K562 (cell line): ENCODE measurements around the gene DNMT3A. TPM values are rescaled to one million over a fixed set of nuclear protein-coding genes. Genes with fewer than 3 reads are reported as not detected.

Experiments
- ARID2 ChIP-seq: fragments of 450-650 bp; IDR thresholded peaks from 2 replicates; pipeline ENCODE4 v1.6.1; 2017; ENCODE audit warnings: antibody characterized with exemption, mild to moderate bottlenecking
- CCAR2 ChIP-seq: fragments of 200-400 bp; formaldehyde crosslinking; IDR thresholded peaks from 2 replicates; pipeline ENCODE4 v1.6.1; 2017; ENCODE audit warnings: mild to moderate bottlenecking, low read depth, low read length
- CXXC5 ChIP-seq: fragments of 250-450 bp; sonication (Bioruptor Pico); IDR thresholded peaks from 2 replicates; pipeline ENCODE4 v1.8.0; 2022; ENCODE audit warnings: inconsistent platforms, mild to moderate bottlenecking, moderate library complexity
- ESRRB ChIP-seq: fragments of 250-450 bp; sonication (Bioruptor Pico); IDR thresholded peaks from 2 replicates; pipeline ENCODE4 v1.5.0; 2020; ENCODE audit warnings: mild to moderate bottlenecking, moderate library complexity, borderline replicate concordance
- GTF2A2 ChIP-seq: IDR thresholded peaks from 2 replicates; pipeline ENCODE4 v1.6.1; 2016; ENCODE audit warnings: mild to moderate bottlenecking, missing genetic modification characterization, missing compliant biosample characterization
- HMGN3 ChIP-seq: IDR thresholded peaks from 2 replicates; pipeline ENCODE4 v1.6.1; 2011; ENCODE audit warnings: borderline replicate concordance, low read depth, mild to moderate bottlenecking, mixed read lengths, low read length; ENCODE audit not compliant: insufficient read length; ENCODE audit errors: extremely low read depth
- HNRNPL ChIP-seq: fragments of 200-400 bp; formaldehyde crosslinking; IDR thresholded peaks from 2 replicates; pipeline ENCODE4 v1.6.1; 2017; ENCODE audit warnings: low read depth, mild to moderate bottlenecking, low read length
- KDM4B ChIP-seq, 2 experiments: fragments of 450-650 bp in 1 of 2; sonication (generic) in 1 of 2; IDR thresholded peaks; 2 replicates each; pipeline ENCODE4 v1.6.1; 2016 to 2017; ENCODE audit warnings: borderline replicate concordance in 2 of 2, antibody characterized with exemption in 1 of 2, low read depth in 1 of 2, mild to moderate bottlenecking in 1 of 2
- LEF1 ChIP-seq: fragments of 450-650 bp; IDR thresholded peaks from 2 replicates; pipeline ENCODE4 v1.6.1; 2016; ENCODE audit warnings: mild to moderate bottlenecking
- MCM2 ChIP-seq: fragments of 450-650 bp; IDR thresholded peaks from 2 replicates; pipeline ENCODE4 v1.6.1; 2017; ENCODE audit warnings: low read depth, mild to moderate bottlenecking
- MYBL2 ChIP-seq, 2 experiments: fragments of 450-650 bp in 1 of 2; sonication (generic) in 1 of 2; formaldehyde crosslinking in 1 of 2; IDR thresholded peaks; 2 replicates each; pipeline versions ENCODE4 v1.6.1 to v1.8.1; 2017 to 2022; ENCODE audit warnings: borderline replicate concordance in 1 of 2, inconsistent platforms in 1 of 2, low read depth in 1 of 2, mild to moderate bottlenecking in 1 of 2, missing genetic modification reagents in 1 of 2, moderate library complexity in 1 of 2
- PCBP1 ChIP-seq: fragments of 200-400 bp; formaldehyde crosslinking; IDR thresholded peaks from 2 replicates; pipeline ENCODE4 v1.6.1; 2018; ENCODE audit warnings: mild to moderate bottlenecking, low read depth, low read length; ENCODE audit not compliant: poor library complexity, severe bottlenecking
- PCBP2 ChIP-seq: fragments of 200-400 bp; formaldehyde crosslinking; IDR thresholded peaks from 2 replicates; pipeline ENCODE4 v1.6.1; 2018; ENCODE audit warnings: low read length, low read depth, mild to moderate bottlenecking, moderate library complexity; ENCODE audit not compliant: poor library complexity, severe bottlenecking
- PHF20 ChIP-seq: fragments of 450-650 bp; IDR thresholded peaks from 2 replicates; pipeline ENCODE4 v1.6.1; 2018; ENCODE audit not compliant: partially characterized antibody
- PHF8 ChIP-seq: fragments of 200-600 bp; sonication (generic); IDR thresholded peaks from 2 replicates; pipeline ENCODE4 v1.6.1; 2012; ENCODE audit warnings: mixed run types, mild to moderate bottlenecking, inconsistent platforms, low read length, moderate library complexity, borderline replicate concordance
- ZNF133 ChIP-seq: fragments of 250-450 bp; sonication (Bioruptor Pico); IDR thresholded peaks from 2 replicates; pipeline ENCODE4 v1.4.0; 2020; ENCODE audit warnings: mild to moderate bottlenecking
- ZNF347 ChIP-seq: fragments of 450-650 bp; formaldehyde crosslinking; IDR thresholded peaks from 2 replicates; pipeline ENCODE4 v1.4.0; 2020; ENCODE audit warnings: low read depth, mild to moderate bottlenecking, moderate library complexity
- ZNF436 ChIP-seq: fragments of 250-450, 450-650 bp; sonication (Bioruptor Pico); formaldehyde crosslinking; IDR thresholded peaks from 2 replicates; pipeline ENCODE4 v1.7.0; 2020; ENCODE audit warnings: mild to moderate bottlenecking
- polyA plus RNA-seq, 8 experiments: library from polyadenylated mRNA; depleted of rRNA in 4 of 8; stranded (reverse) in 5 of 8; unstranded in 3 of 8; fragments of >200 nt; fragmentation: Nextera tagmentation in 2 of 8; fragmentation: Illumina TruSeq in 1 of 8; extraction: Ambion mirVana in 2 of 8; extraction: Trizol in 1 of 8; gene quantifications; 2 replicates each; pipeline versions ENCODE4 v1.2.1 to v1.2.3, GENCODE V29; 2011 to 2014; ENCODE audit warnings: inconsistent platforms in 1 of 8, missing spikeins in 1 of 8
- total RNA-seq, 7 experiments: library from RNA; depleted of rRNA in 6 of 7; stranded (reverse); fragments of >200 nt in 6 of 7; fragmentation: Illumina TruSeq in 2 of 7; extraction: Trizol in 2 of 7; gene quantifications; 2 replicates each; pipeline versions ENCODE4 v1.2.1 to v1.2.3, GENCODE V29; 2011 to 2021; ENCODE audit warnings: low replicate concordance in 1 of 7
- TF ChIP-seq, protein P1 (sequence below), 3 experiments: IDR thresholded peaks in 2 of 3; conservative IDR thresholded peaks in 1 of 3; 2 replicates each; pipeline ENCODE4 v1.5.1; 2011 to 2012; ENCODE audit warnings: low read length in 3 of 3, mild to moderate bottlenecking in 3 of 3, control low read depth in 2 of 3, improper control_type of control experiment in 1 of 3, inconsistent platforms in 1 of 3, low read depth in 1 of 3, mixed read lengths in 1 of 3, moderate library complexity in 1 of 3; ENCODE audit not compliant: insufficient read depth in 2 of 3
- TF ChIP-seq, protein P2 (sequence below), 2 experiments: IDR thresholded peaks in 1 of 2; conservative IDR thresholded peaks in 1 of 2; 2 replicates each; pipeline ENCODE4 v1.6.1; 2016; ENCODE audit warnings: low read depth in 2 of 2, mild to moderate bottlenecking in 1 of 2, missing compliant biosample characterization in 1 of 2, missing genetic modification characterization in 1 of 2, moderate library complexity in 1 of 2
- TF ChIP-seq, protein P3 (sequence below): fragments of 450-650 bp; IDR thresholded peaks from 2 replicates; pipeline ENCODE4 v1.6.1; 2016

The DNMT3A gene
- total and polyA plus RNA-seq, 9 of the 15 experiments (the other 6 are each of a cell fraction or from before 2014, with no cell fraction given) = 3.0 to 16.0 (median 6.1) TPM

DNA sequence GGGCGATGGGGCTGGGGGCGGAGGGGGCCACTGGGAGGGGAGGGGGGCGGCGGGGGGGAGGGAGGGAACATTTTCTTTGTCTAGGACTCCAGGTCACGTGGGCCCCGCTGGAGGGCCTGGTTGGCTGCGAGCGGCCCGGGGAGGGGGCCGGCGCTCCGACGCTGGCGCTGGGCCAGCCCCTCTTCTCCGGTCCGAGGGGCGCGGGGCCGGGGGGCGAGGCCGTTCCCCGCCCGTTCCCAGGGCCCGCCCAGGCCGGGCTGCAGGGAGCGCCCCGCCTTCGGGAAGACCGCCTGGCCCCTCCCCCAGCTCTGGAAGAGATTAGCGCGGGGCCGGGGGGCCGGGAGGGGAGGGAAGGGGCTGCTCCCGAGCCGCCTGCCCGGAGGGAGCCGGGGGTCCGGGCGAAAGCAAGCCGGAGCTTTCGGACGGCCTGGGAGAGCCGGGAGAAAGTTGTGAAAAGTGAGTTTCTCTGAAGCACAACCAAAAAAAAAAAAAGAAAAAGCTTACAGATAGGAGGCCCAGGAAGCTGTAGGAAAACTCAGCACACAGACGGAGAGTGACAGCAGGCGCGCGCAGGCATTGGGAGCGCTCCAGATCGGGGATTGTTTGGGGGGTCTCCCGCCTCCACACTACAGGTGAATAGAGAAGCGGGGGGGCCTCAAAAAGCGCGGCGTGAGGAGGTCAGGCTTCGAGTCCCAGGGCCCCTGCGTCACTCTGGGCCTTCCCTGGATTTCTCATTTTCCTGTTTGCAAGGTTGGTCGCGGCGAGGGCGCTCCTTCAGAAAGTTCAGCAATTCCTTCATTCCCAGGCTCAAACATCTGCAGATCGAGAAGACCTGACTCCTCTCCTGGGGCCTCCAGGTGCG lies 89.2 kb downstream of the DNMT3A start (continued):
- TF ChIP-seq PCBP1 (peak; percentile 68), CXXC5 (CRISPR knock-in tag) (peak; percentile 21; the same call in 1 of the 2 replicates), MYBL2 (IDR thresholded peaks at IDR 0.05; ENCODE audit: low read depth) (no peak), MYBL2 (CRISPR knock-in tag; IDR thresholded peaks at IDR 0.05; ENCODE audit: borderline replicate concordance) (no peak), CCAR2 (no peak), ESRRB (no peak), PHF20 (no peak), KDM4B (IDR thresholded peaks at IDR 0.05; ENCODE audit: borderline replicate concordance in 2 of 2, low read depth in 1 of 2) (no peak), PHF8 (no peak; the same call in 1 of the 2 replicates), ZNF347 (CRISPR knock-in tag) (no peak), HNRNPL (no peak), LEF1 (no peak), GTF2A2 (tag) (no peak), ZNF133 (no peak), HMGN3 (no peak), ARID2 (no peak), ZNF436 (CRISPR knock-in tag) (no peak), PCBP2 (no peak), MCM2 (no peak)
- TF ChIP-seq, protein P1, sequence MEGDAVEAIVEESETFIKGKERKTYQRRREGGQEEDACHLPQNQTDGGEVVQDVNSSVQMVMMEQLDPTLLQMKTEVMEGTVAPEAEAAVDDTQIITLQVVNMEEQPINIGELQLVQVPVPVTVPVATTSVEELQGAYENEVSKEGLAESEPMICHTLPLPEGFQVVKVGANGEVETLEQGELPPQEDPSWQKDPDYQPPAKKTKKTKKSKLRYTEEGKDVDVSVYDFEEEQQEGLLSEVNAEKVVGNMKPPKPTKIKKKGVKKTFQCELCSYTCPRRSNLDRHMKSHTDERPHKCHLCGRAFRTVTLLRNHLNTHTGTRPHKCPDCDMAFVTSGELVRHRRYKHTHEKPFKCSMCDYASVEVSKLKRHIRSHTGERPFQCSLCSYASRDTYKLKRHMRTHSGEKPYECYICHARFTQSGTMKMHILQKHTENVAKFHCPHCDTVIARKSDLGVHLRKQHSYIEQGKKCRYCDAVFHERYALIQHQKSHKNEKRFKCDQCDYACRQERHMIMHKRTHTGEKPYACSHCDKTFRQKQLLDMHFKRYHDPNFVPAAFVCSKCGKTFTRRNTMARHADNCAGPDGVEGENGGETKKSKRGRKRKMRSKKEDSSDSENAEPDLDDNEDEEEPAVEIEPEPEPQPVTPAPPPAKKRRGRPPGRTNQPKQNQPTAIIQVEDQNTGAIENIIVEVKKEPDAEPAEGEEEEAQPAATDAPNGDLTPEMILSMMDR (IDR thresholded peaks at IDR 0.05 in 2 of 3, conservative IDR thresholded peaks at IDR 0.05 in 1 of 3; ENCODE audit: insufficient read depth in 2 of 3, low read depth in 1 of 3, low read length in 3 of 3) = no peak
- TF ChIP-seq, protein P2, sequence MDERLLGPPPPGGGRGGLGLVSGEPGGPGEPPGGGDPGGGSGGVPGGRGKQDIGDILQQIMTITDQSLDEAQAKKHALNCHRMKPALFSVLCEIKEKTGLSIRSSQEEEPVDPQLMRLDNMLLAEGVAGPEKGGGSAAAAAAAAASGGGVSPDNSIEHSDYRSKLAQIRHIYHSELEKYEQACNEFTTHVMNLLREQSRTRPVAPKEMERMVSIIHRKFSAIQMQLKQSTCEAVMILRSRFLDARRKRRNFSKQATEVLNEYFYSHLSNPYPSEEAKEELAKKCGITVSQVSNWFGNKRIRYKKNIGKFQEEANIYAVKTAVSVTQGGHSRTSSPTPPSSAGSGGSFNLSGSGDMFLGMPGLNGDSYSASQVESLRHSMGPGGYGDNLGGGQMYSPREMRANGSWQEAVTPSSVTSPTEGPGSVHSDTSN (CRISPR knock-in tag; IDR thresholded peaks at IDR 0.05; ENCODE audit: low read depth) = no peak
- TF ChIP-seq, protein P2 (tag; conservative IDR thresholded peaks at IDR 0.05; ENCODE audit: low read depth) = no peak
- TF ChIP-seq, protein P3, sequence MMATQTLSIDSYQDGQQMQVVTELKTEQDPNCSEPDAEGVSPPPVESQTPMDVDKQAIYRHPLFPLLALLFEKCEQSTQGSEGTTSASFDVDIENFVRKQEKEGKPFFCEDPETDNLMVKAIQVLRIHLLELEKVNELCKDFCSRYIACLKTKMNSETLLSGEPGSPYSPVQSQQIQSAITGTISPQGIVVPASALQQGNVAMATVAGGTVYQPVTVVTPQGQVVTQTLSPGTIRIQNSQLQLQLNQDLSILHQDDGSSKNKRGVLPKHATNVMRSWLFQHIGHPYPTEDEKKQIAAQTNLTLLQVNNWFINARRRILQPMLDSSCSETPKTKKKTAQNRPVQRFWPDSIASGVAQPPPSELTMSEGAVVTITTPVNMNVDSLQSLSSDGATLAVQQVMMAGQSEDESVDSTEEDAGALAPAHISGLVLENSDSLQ = peak; percentile 72
